Neuronal stem cell (in vitro differentiated cells): ENCODE results near the gene MAML2.

Source experiments
- DNase-seq: peaks from one replicate; pipeline ENCODE4 v3.0.0-alpha.2; 2013; ENCODE audit warnings: low spot score
- H2AFZ ChIP-seq: one replicate; pipeline ENCODE4 v1.6.1; 2013; ENCODE audit warnings: mild to moderate bottlenecking, low read length, inconsistent platforms
- H2AK5ac ChIP-seq: 2 replicates; pipeline ENCODE4 v1.6.1; 2013; ENCODE audit warnings: low read depth, mild to moderate bottlenecking, inconsistent platforms, low read length, moderate library complexity, mixed read lengths
- H2BK120ac ChIP-seq: 2 replicates; pipeline ENCODE4 v1.6.1; 2013; ENCODE audit warnings: low read depth, mild to moderate bottlenecking, inconsistent platforms, low read length, moderate library complexity, mixed read lengths
- H2BK12ac ChIP-seq: one replicate; pipeline ENCODE4 v1.6.1; 2013; ENCODE audit warnings: low read length, inconsistent platforms
- H2BK15ac ChIP-seq: 2 replicates; pipeline ENCODE4 v1.6.1; 2013; ENCODE audit warnings: mild to moderate bottlenecking, low read length, inconsistent platforms, mixed read lengths
- H2BK5ac ChIP-seq: one replicate; pipeline ENCODE4 v1.6.1; 2013; ENCODE audit warnings: inconsistent platforms, mild to moderate bottlenecking, low read length, moderate library complexity
- H3K14ac ChIP-seq: one replicate; pipeline ENCODE4 v1.6.1; 2013; ENCODE audit warnings: low read length, inconsistent platforms
- H3K18ac ChIP-seq: 2 replicates; pipeline ENCODE4 v1.6.1; 2013; ENCODE audit warnings: low read length, inconsistent platforms
- H3K23ac ChIP-seq: 2 replicates; pipeline ENCODE4 v1.6.1; 2013; ENCODE audit warnings: low read depth, mild to moderate bottlenecking, mixed read lengths, low read length, inconsistent platforms; ENCODE audit not compliant: poor library complexity
- H3K27ac ChIP-seq: replicated peaks from 3 replicates; pipeline ENCODE4 v1.5.1; 2013; ENCODE audit warnings: low read length, inconsistent platforms
- H3K27me3 ChIP-seq, 3 experiments: 2 replicates each; pipeline ENCODE4 v1.6.1; 2013; ENCODE audit warnings: low read length in 3 of 3, mild to moderate bottlenecking in 2 of 3, inconsistent platforms in 1 of 3, low read depth in 1 of 3, mixed read lengths in 1 of 3, moderate library complexity in 1 of 3; ENCODE audit not compliant: control insufficient read depth in 3 of 3, insufficient read depth in 3 of 3
- H3K36me3 ChIP-seq, 2 donors: replicated peaks in 1 of 2; 2 replicates each; pipeline ENCODE4 v1.6.1; 2013; ENCODE audit warnings: low read length in 2 of 2; ENCODE audit not compliant: control insufficient read depth in 2 of 2, insufficient read depth in 2 of 2
- H3K4ac ChIP-seq: 2 replicates; pipeline ENCODE4 v1.6.1; 2013; ENCODE audit warnings: inconsistent platforms, mild to moderate bottlenecking, low read length, moderate library complexity
- H3K4me1 ChIP-seq, 2 donors: 1 replicate in 1 of 2; 2 replicates in 1 of 2; pipeline ENCODE4 v1.6.1; 2013; ENCODE audit warnings: low read length in 2 of 2, low read depth in 1 of 2; ENCODE audit not compliant: control insufficient read depth in 2 of 2, insufficient read depth in 1 of 2
- H3K4me2 ChIP-seq: one replicate; pipeline ENCODE4 v1.6.1; 2013; ENCODE audit warnings: mild to moderate bottlenecking, low read length, inconsistent platforms; ENCODE audit not compliant: insufficient read depth, poor library complexity, severe bottlenecking
- H3K4me3 ChIP-seq, 2 donors: 2 replicates each; pipeline ENCODE4 v1.5.1; 2013; ENCODE audit warnings: low read length in 2 of 2, mild to moderate bottlenecking in 2 of 2, inconsistent platforms in 1 of 2, moderate library complexity in 1 of 2
- H3K79me1 ChIP-seq: one replicate; pipeline ENCODE4 v1.6.1; 2013; ENCODE audit warnings: low read depth, mild to moderate bottlenecking, inconsistent platforms, low read length, moderate library complexity
- H3K9ac ChIP-seq: one replicate; pipeline ENCODE4 v1.6.1; 2013; ENCODE audit warnings: mild to moderate bottlenecking, low read depth, low read length, inconsistent platforms; ENCODE audit not compliant: poor library complexity
- H3K9me3 ChIP-seq, 2 donors: replicated peaks in 1 of 2; 2 replicates each; pipeline versions ENCODE3 to v1.6.1; 2013; ENCODE audit warnings: low read length in 2 of 2, mild to moderate bottlenecking in 2 of 2, inconsistent platforms in 1 of 2, low read depth in 1 of 2, mixed read lengths in 1 of 2, moderate library complexity in 1 of 2; ENCODE audit not compliant: control insufficient read depth in 2 of 2, insufficient read depth in 1 of 2
- H4K8ac ChIP-seq: one replicate; pipeline ENCODE4 v1.6.1; 2013; ENCODE audit warnings: low read depth, mild to moderate bottlenecking, inconsistent platforms, low read length, moderate library complexity
- H4K91ac ChIP-seq: one replicate; pipeline ENCODE4 v1.6.1; 2013; ENCODE audit warnings: low read length, low read depth, mild to moderate bottlenecking, inconsistent platforms; ENCODE audit not compliant: poor library complexity
- WGBS, 2 donors: extraction: QIAGEN DNeasy Blood & Tissue Kit; methylation state at CpG; one replicate each; pipeline ENCODE4 v1.1.7; 2013; ENCODE audit warnings: missing lambda C conversion rate in 2 of 2, mixed read lengths in 1 of 2; ENCODE audit not compliant: insufficient read length in 2 of 2, insufficient replicate concordance in 1 of 2; ENCODE audit errors: extremely low coverage in 2 of 2; 5-methylcytosine and 5-hydroxymethylcytosine counted together

The MAML2 gene

DNA sequence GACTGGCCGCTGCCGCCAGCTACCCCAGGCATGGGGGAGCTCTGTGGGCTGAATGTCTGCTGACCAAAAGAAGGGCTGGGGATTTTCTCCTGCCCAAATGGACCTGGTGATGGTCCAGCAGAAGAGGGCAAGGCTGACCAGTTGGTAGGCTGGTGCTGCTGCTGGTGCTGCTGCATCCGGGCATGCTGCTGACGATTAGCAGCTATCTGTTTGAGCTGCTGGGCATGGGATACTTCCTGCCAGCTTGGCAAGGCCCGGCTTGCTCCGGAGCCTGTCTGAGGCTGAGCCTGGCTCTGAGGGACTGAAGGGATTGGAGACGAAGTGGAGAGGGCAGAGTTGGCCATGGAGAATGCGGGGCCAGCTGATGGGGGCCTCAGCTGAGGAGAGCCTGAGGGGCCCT, 250.5 kb downstream of the MAML2 start:
- H4K91ac ChIP-seq, result no peak overlapping the region
- peaks cover 0 to 6% of the 10 kb centered on the region in 2 donors for H3K4me1 ChIP-seq
- H4K8ac ChIP-seq, result no peak overlapping the region
- H3K36me3 ChIP-seq, result peaks cover 0 to 27% of the 10 kb centered on the region in 2 donors
- no peak overlapping the region for H2BK5ac ChIP-seq
- no CpG with 5 or more reads among the region's 8 CpGs for WGBS, 2 donors
- no peak overlapping the region for H3K4me3 ChIP-seq
- H3K14ac ChIP-seq, result peak overlapping the region; percentile 67
- no peak overlapping the region for H3K4me2 ChIP-seq
- H2BK15ac ChIP-seq, result peak overlapping the region; percentile 20
- H3K27ac ChIP-seq, result no peak overlapping the region
- no peaks in the 10 kb centered on the region for H3K79me1 ChIP-seq
- no peaks in the 10 kb centered on the region for H3K27me3 ChIP-seq
- H2AK5ac ChIP-seq, result peak overlapping the region; percentile 66
- H3K4ac ChIP-seq, result no peak overlapping the region
- H3K9me3 ChIP-seq, result no peaks in the 10 kb centered on the region
- H2AFZ ChIP-seq, result no peak overlapping the region
- DNase-seq, result no peak
- peak overlapping the region; percentile 1 for H3K9ac ChIP-seq
- H3K18ac ChIP-seq, result peak overlapping the region; percentile 77
- H2BK12ac ChIP-seq, result no peak overlapping the region
- H3K23ac ChIP-seq, result no peak overlapping the region
- H2BK120ac ChIP-seq, result no peak overlapping the region

DNA sequence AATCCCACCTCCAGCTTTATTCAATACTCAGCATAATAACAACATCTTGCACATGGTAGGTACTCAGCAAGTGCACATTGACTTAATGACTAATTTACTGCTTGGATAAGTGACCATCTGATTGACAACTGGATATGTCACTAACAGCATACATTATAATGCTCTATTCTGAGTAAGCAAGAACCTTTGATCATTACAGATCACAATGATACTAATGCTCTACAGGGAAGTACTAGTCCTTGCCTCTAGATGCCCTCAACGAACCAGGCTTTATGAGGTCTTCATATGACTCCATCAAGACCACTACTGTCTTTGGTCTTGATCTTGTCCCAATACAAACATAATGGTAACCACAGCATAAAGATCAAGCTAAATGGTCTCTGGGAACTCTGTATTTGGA, 251.5 kb downstream of the MAML2 start:
- Histone ChIP-seq H2BK120ac (no peak overlapping the region), H2AFZ (no peak overlapping the region), H3K14ac (no peak overlapping the region), H3K27me3 (no peaks in the 10 kb centered on the region), H3K4me3 (no peak overlapping the region), H3K4me2 (no peak overlapping the region), H4K91ac (no peak overlapping the region), H3K9ac (no peak overlapping the region), H3K4me1 (peaks cover 3 to 6% of the 10 kb centered on the region in 2 donors), H3K9me3 (no peaks in the 10 kb centered on the region), H3K23ac (no peak overlapping the region), H2BK5ac (no peak overlapping the region), H2BK15ac (no peak overlapping the region), H3K79me1 (no peaks in the 10 kb centered on the region), H3K18ac (no peak overlapping the region), H2BK12ac (no peak overlapping the region), H3K27ac (no peak overlapping the region), H3K4ac (no peak overlapping the region), H3K36me3 (peaks cover 0 to 27% of the 10 kb centered on the region in 2 donors), H4K8ac (no peak overlapping the region), H2AK5ac (no peak overlapping the region)
- WGBS, 2 donors, result no CpG with 5 or more reads among the region's 1 CpG
- no peak for DNase-seq

DNA sequence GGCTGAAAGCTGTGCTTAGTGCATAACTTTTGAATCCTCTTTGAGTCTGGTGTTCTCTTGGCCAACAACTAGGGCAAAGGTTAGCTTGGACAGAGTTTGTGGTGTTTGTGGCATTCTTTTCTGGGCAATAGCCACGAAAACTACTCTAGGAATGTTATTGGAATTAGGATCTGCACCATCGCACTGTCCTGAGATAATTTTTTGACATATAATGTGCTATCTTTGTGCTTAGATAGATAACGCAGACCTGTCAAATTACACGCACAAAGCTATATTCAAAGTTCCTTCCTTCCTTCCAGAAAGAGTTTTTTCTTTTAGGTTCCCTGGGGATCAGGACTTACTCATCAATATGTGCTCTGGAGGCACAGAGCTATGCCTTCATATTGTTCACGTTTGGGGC, 252.3 kb downstream of the MAML2 start:
- Histone ChIP-seq H3K27ac (no peak overlapping the region), H3K4me1 (peaks cover 5 to 10% of the 10 kb centered on the region in 2 donors), H3K14ac (no peak overlapping the region), H3K79me1 (no peaks in the 10 kb centered on the region), H3K4me3 (no peak overlapping the region), H2BK5ac (no peak overlapping the region), H4K8ac (no peak overlapping the region), H3K18ac (no peak overlapping the region), H4K91ac (no peak overlapping the region), H3K23ac (no peak overlapping the region), H3K27me3 (no peaks in the 10 kb centered on the region), H2AFZ (no peak overlapping the region), H3K4ac (no peak overlapping the region), H3K36me3 (peaks cover 0 to 27% of the 10 kb centered on the region in 2 donors), H3K9me3 (no peaks in the 10 kb centered on the region), H2BK12ac (no peak overlapping the region), H2AK5ac (no peak overlapping the region), H3K9ac (no peak overlapping the region), H2BK15ac (no peak overlapping the region), H2BK120ac (no peak overlapping the region), H3K4me2 (no peak overlapping the region)
- WGBS, 2 donors, result no CpG with 5 or more reads among the region's 5 CpGs
- no peak for DNase-seq

DNA sequence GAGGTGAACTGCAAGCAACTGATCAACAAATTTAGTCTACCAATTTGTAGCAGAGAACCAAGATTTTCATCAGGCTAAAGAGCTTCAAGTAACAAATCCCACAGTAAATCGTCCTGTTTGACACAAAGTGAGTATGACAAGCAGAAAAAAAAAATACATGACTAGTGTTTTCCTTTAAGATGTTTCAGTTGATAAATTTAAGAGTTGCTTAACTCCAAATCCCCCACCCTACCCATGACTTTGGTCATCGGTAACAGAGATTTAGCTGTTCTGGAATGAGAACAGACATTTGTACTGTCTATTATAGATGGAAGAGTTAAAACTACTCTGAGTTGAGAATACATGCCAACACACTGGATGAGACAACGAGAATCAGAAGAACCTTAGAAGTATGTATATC, 254.1 kb downstream of the MAML2 start:
- Histone ChIP-seq H4K91ac (no peak overlapping the region), H3K27me3 (no peaks in the 10 kb centered on the region), H2BK120ac (no peak overlapping the region), H3K9me3 (peaks cover 0 to 12% of the 10 kb centered on the region in 2 donors), H3K23ac (no peak overlapping the region), H3K79me1 (no peaks in the 10 kb centered on the region), H3K4ac (no peak overlapping the region), H2BK15ac (no peak overlapping the region), H2BK5ac (no peak overlapping the region), H2AK5ac (no peak overlapping the region), H3K27ac (no peak overlapping the region), H2AFZ (no peak overlapping the region), H3K4me2 (no peak overlapping the region), H3K36me3 (peaks cover 0 to 27% of the 10 kb centered on the region in 2 donors), H4K8ac (no peak overlapping the region), H3K9ac (no peak overlapping the region), H3K18ac (no peak overlapping the region), H3K4me3 (no peak overlapping the region), H3K4me1 (peaks cover 4 to 19% of the 10 kb centered on the region in 2 donors), H2BK12ac (no peak overlapping the region), H3K14ac (no peak overlapping the region)
- no peak for DNase-seq
- no CpG with 5 or more reads among the region's 3 CpGs for WGBS, 2 donors
